Posterior cingulate gyrus (tissue), 11 donors: ENCODE measurements around the gene TMEM9B.
"Not testable (repeated sequence)": the region's sequence is repeated elsewhere in the genome, so short reads cannot be mapped to it uniquely, and the experiment has no call there.

ENCODE experiments used
- DNase-seq, 10 donors: peaks; one replicate each; pipeline versions ENCODE4 v3.0.0 to v3.0.0-alpha.2; 2020 to 2021; ENCODE audit warnings: mixed read lengths in 3 of 10
- intact Hi-C: fragments of 100-400 bp; cut with DNase I; formaldehyde crosslinking; loops from one replicate; pipeline ENCODE4 v1.15.1; 2023

The TMEM9B gene

GRCh38 chr11:8964324-8965320, at the start of gene TMEM9B:
TSS of gene TMEM9B (minus strand) at chr11:8964442. CDS start at chr11:8964313, 129 bp downstream.
- peak; percentile 83 to 98 (median 92) for DNase-seq
- intact Hi-C loops: loop anchor here (5.0 to 10.0 kb wide), 2 partner anchors 52 to 280 kb away; partner anchors contain the start of genes AKIP1, RPL27A and TRIM66

DNA sequence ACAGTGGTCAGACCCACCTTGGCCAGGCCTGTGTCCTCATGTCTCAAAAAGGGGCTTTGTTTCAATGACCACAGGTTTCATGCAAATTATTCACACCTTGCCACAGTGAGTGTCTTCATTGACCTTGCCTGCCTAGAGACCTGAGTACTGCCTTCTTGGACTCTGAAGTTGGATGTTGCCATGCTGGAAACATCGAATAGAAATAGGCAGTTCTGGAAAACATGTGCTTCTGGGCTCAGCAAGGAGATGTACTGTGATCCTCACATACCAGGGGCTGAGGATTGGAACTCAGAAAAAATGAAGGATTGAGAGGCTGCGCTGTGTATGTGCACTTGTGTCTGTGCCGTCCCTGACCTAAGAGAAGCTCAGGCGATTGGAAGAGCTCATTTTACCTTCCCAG, 49.1 kb upstream of the TMEM9B start:
- intact Hi-C loops: no loop called here
- DNase-seq: no peak

GRCh38 chr11:9009538-9009937, 45.3 kb upstream of the TMEM9B start:
- intact Hi-C loops, DNase-seq: not testable (repeated sequence)

- DNase-seq: no peak
- intact Hi-C loops: no loop called here
Measured at GRCh38 chr11:9008661-9009060, 44.4 kb upstream of the TMEM9B start.

GRCh38 chr11:9008011-9008550, 43.8 kb upstream of the TMEM9B start:
- DNase-seq: no peak
- intact Hi-C loops: no loop called here

DNA sequence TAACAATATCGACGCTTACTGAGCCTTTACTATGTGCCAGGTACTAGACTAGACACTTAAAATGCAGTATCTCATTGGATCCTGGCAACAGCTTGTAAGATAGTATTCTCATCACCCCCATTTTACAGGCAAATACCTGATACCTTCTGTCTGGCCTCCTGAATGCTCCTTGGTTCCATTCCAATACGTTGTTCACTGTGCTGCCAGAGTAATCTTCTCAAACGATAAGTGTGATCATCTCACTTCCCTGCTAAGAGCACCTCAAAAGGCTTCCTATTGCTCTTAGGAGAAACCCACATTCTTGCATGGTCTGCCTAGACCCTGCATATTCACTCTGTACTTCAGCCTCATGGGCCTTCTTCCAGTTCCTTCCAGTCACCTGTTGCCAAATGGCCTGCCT, 40.8 kb upstream of the TMEM9B start:
- intact Hi-C loops: no loop called here
- DNase-seq: no peak

- intact Hi-C loops: no loop called here
- DNase-seq: peak in 3 of 10 donors; percentile 81 to 89 (median 84)
Measured at GRCh38 chr11:9004183-9004926, 40.1 kb upstream of the TMEM9B start.

DNA sequence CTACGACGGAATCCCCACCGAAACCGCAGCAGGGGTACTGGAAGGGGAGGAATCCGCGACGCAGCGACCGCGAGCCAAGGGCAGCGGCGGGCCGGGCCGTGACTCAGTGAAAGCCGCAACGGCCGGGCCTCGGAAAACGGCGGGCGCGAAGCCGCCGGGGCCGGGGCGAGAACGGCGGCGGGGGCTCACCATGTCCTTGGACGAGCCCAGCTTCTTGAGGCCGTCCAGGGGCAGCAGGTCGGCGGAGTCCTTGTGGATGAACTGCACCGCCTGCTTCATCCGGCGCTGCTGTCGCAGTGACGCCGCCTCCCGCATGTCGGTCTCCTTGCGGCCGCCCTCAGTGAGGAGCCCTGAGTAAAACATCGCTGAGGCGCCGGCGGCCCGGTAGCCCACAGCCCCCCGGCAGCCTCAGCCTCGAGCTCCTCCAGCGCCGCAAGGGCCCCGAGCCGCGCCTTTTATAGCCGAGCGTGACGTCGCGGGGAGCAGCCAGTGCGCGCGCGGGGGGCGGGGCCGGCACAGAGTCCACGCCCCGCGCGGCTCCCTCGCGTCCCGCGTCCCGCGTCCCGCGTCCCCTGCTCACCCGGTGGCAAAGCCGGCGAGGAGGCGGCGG, 39.4 kb upstream of the TMEM9B start, which contains the start of gene NRIP3:
TSS of gene NRIP3 (minus strand) at position 429 of the 610 bp plus-strand sequence. CDS start at position 363, 66 bp downstream.
- intact Hi-C loops: no loop called here
- DNase-seq: peak; percentile 27 to 95 (median 76)

- intact Hi-C loops: no loop called here
- DNase-seq: no peak
Measured at GRCh38 chr11:9002920-9003572, 38.8 kb upstream of the TMEM9B start.

DNA sequence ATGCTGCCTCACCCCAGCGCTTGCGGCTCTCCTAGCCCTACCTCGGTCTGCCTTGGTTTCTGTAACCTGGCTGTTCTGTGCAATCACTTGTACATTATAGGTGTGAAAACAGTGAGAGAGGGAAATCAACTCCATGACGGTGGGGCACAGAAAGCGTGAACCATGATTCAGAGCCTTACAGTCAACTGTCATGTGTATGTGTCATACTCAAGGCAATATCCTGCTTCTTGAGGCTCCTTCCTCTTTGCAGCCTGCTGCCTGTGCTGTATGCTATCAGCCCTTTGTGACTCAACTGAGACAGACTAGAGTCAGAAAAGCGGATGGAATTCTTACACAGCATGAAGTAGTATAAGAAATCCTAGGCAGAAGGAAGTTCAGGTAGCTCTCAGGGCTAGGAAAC, 37.5 kb upstream of the TMEM9B start:
- intact Hi-C loops: no loop called here
- no peak for DNase-seq

DNA sequence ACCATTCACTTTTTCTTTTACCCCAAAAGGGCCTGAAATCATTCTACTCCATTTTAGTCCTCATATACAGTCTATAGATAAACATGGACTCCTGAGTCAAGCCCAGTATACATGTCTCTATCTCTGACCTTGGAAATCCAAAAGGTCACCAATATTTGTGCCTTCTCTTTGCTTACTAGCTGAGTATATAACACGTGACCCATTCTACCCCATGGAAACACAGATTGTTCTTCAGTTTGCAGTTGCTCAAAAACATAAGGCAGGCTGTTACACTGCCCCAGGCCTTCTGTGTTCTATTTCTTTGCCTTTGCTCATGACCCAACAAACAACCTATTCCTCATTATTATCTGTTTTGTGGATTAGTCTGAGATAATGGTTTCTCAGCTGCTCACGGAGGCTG, 33.8 kb upstream of the TMEM9B start:
- no peak for DNase-seq

GRCh38 chr11:8997451-8997850, 33.2 kb upstream of the TMEM9B start:
- intact Hi-C loops: no loop called here
- no peak for DNase-seq

More for the DNA sequence above, 33.8 kb upstream of the TMEM9B start:
- intact Hi-C loops: no loop called here

GRCh38 chr11:8989453-8989852, 25.2 kb upstream of the TMEM9B start:
- intact Hi-C loops: no loop called here
- no peak for DNase-seq

DNA sequence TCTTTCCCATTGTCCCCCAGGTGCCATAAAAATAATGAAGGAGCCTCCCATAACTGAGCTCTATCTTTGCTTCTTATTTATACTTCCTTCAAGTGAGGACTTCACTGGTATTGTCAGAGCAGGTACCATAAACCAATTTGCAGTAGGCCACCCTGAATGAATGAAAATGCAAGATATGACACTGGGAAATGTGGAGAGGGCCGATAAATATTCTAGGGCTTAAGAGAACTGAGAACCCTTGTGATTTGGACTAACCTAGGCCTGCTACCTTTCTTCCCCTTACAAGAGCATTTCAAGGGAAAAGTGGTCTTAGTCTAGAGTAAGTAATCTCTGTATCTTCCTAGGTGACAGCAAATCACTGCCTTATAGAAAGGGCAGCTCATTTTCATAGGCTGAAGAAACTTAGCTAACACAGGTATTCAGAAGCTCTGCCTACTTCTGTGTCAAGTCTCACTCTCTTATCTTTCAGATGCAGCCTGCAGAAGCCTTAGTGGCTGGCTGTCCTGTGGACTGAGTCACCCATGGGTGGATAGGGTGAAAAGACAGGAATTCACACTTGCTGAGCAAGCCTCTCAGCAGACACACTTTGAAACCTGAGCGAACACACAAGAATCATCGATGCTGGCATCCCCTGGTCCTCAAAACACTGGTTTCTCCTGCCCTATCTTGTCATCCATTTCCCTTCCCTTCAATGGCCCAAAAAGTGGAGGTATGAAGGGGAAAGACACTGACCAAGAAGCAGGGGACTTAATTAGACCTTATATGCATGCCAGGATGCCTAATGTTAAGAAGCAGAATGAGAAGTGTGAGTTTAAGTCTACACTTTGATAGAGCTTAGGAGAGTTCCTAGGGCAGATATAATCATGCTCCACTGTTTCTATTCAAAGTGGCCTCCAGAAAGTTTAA, 24.3 kb upstream of the TMEM9B start:
- no peak for DNase-seq
- intact Hi-C loops: no loop called here

- no peak for DNase-seq
- intact Hi-C loops: no loop called here
Measured at GRCh38 chr11:8987446-8987845, 23.2 kb upstream of the TMEM9B start.

GRCh38 chr11:8986772-8987171, 22.5 kb upstream of the TMEM9B start:
- DNase-seq: peak in 1 of 10 donors; percentile 51

DNA sequence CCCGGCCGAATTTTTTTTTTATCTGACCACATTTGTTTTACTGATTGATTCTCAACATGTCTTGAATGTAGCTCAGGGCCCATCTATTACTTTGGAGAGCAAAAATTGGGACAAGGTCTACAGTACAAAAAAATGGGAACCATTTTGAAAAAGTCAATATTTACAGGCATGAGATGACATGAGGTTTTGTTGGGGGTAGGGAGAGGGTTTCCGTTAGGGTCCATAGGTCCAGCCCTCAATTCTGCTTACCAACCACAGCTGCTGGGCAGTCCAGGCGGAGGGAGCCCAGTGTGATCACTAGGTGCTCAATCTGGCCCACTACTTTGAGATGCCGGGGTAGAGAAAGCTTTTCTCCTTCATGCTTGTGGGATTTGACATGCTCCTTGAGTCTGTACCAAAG, 21.2 kb upstream of the TMEM9B start:
- no peak for DNase-seq
- intact Hi-C loops: no loop called here

More at GRCh38 chr11:8986772-8987171, 22.5 kb upstream of the TMEM9B start:
- intact Hi-C loops: not testable (repeated sequence)

GRCh38 chr11:8983552-8983951, 19.3 kb upstream of the TMEM9B start:
- intact Hi-C loops: no loop called here
- DNase-seq: no peak

- intact Hi-C loops: no loop called here
- no peak for DNase-seq
Measured at GRCh38 chr11:8980485-8980884, 16.2 kb upstream of the TMEM9B start.
